Mesothelial cell of epicardium (in vitro differentiated cells): Measurements from ENCODE around the gene ZBTB34. TPM values are rescaled to one million over a fixed set of nuclear protein-coding genes. Genes with fewer than 3 reads are reported as not detected.
A peak's percentile ranks its signal among the peaks of the same experiment; 100 is the strongest.

Source experiments
- DNase-seq, 2 experiments: peaks; one replicate each; pipeline ENCODE4 v3.0.0; 2021; ENCODE audit warnings: low spot score in 2 of 2; ENCODE audit not compliant: unreplicated experiment in 2 of 2
- H3K27ac Mint-ChIP-seq: 2 replicates; pipeline ENCODE4 v1.8.0; 2021; ENCODE audit warnings: mixed read lengths
- H3K27me3 Mint-ChIP-seq: 2 replicates; pipeline ENCODE4 v1.8.0; 2021; ENCODE audit warnings: low read depth, mixed read lengths
- H3K36me3 Mint-ChIP-seq: 2 replicates; pipeline ENCODE4 v1.8.0; 2021; ENCODE audit warnings: mixed read lengths
- H3K4me1 Mint-ChIP-seq: 2 replicates; pipeline ENCODE4 v1.8.0; 2021; ENCODE audit warnings: mixed read lengths
- H3K4me3 Mint-ChIP-seq: 2 replicates; pipeline ENCODE4 v1.8.0; 2021; ENCODE audit warnings: mild to moderate bottlenecking, moderate library complexity, mixed read lengths
- H3K9me3 Mint-ChIP-seq: 2 replicates; pipeline ENCODE4 v1.8.0; 2021; ENCODE audit warnings: mixed read lengths
- total RNA-seq: library from RNA; stranded (reverse); gene quantifications from 3 replicates; pipeline ENCODE4 v1.2.1, GENCODE V29; 2021
- TF ChIP-seq, protein P1 (sequence below): fragments of 200-600 bp; sonication (generic); IDR thresholded peaks from one replicate; pipeline ENCODE4 v1.5.0; 2021; ENCODE audit warnings: antibody characterized with exemption; ENCODE audit not compliant: unreplicated experiment

ZBTB34 gene
- total RNA-seq, 1 donor from 2014 or later = 23.3 TPM

DNA sequence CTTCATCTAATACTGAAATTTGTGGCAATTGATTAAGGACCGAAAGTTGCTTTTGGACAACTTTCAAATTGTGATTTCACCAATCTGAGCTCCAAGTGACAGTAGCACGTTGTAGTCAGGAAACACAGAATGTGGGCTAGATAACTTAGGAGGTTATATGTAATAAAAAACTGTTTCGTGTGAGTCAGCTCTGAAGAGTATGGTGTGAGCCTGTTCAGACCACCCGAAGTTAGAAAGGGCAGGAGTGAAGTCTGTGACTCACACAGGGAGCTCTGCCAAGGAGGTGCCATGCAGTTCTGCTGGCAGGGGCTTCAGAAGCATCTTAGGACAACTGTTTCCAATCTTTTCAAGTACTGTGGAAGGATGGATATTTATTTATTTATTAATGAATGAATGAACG is 16.4 kb upstream of the ZBTB34 start:
- no peaks in the 10 kb centered on the region for H3K27me3 Mint-ChIP-seq
- H3K27ac Mint-ChIP-seq = peak overlapping the region; percentile 89
- H3K4me3 Mint-ChIP-seq = no peak overlapping the region
- peak in 1 of 2 experiments; percentile 22 for DNase-seq
- peaks cover 30% of the 10 kb centered on the region for H3K4me1 Mint-ChIP-seq
- no peaks in the 10 kb centered on the region for H3K9me3 Mint-ChIP-seq
- no peaks in the 10 kb centered on the region for H3K36me3 Mint-ChIP-seq
- TF ChIP-seq, protein P1, sequence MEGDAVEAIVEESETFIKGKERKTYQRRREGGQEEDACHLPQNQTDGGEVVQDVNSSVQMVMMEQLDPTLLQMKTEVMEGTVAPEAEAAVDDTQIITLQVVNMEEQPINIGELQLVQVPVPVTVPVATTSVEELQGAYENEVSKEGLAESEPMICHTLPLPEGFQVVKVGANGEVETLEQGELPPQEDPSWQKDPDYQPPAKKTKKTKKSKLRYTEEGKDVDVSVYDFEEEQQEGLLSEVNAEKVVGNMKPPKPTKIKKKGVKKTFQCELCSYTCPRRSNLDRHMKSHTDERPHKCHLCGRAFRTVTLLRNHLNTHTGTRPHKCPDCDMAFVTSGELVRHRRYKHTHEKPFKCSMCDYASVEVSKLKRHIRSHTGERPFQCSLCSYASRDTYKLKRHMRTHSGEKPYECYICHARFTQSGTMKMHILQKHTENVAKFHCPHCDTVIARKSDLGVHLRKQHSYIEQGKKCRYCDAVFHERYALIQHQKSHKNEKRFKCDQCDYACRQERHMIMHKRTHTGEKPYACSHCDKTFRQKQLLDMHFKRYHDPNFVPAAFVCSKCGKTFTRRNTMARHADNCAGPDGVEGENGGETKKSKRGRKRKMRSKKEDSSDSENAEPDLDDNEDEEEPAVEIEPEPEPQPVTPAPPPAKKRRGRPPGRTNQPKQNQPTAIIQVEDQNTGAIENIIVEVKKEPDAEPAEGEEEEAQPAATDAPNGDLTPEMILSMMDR = no peak

DNA sequence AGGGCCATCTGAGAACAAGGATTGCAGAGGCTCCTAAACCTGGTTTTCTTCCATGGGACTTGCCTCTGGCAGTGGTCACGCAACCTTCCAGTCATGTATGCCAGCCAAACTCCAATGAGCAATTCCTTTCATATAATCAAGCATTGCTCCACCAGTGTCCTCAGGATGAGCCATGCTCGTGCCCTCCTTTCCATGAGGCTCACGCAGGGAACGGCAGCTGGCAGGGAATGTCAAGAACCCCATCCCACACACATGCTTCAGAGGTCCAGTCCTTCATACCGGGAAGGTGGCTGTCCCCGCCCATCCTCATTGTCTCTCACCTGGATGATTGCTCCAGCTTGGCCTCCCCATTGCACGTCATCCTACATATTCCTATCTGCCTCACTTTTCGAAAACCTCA is 13.4 kb upstream of the ZBTB34 start:
- H3K4me3 Mint-ChIP-seq = no peak overlapping the region
- H3K27ac Mint-ChIP-seq = no peak overlapping the region
- TF ChIP-seq, protein P1 = no peak
- no peaks in the 10 kb centered on the region for H3K9me3 Mint-ChIP-seq
- DNase-seq = no peak
- peaks cover 21% of the 10 kb centered on the region for H3K4me1 Mint-ChIP-seq
- no peaks in the 10 kb centered on the region for H3K36me3 Mint-ChIP-seq
- no peaks in the 10 kb centered on the region for H3K27me3 Mint-ChIP-seq

DNA sequence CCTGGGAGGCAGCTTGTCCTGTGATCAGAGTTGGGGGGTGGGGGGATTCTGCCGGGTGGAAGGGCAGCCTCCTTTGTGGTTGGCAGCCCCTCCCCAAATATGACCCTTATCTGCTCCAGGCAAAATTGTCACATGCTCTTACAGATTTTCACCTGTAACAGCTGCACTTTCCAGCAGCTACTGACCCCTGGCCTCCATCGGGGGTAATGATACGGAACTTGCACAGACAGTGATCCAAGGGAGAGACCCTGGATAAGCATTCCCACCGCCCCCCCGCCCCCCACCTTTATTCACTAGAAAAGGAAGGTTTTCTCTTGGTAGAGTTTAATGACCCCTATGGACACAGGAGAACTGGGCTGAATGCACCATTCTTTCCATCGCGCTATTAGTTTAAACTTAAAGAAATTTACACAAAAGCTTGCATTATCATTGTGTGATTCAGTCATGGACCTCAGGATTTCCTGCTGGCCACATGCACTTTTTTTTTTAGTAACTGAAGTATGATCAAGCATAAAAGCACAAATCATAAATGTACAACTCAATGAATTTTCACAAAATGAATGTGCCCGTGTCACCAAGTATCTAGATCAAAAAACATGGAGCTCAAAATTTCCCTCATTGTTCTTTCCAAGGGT is 10.7 kb upstream of the ZBTB34 start:
- H3K27me3 Mint-ChIP-seq = no peaks in the 10 kb centered on the region
- DNase-seq = no peak
- peaks cover 11% of the 10 kb centered on the region for H3K4me1 Mint-ChIP-seq
- H3K36me3 Mint-ChIP-seq = no peaks in the 10 kb centered on the region
- no peaks in the 10 kb centered on the region for H3K9me3 Mint-ChIP-seq
- no peak overlapping the region for H3K27ac Mint-ChIP-seq
- TF ChIP-seq, protein P1 = no peak
- H3K4me3 Mint-ChIP-seq = no peak overlapping the region

DNA sequence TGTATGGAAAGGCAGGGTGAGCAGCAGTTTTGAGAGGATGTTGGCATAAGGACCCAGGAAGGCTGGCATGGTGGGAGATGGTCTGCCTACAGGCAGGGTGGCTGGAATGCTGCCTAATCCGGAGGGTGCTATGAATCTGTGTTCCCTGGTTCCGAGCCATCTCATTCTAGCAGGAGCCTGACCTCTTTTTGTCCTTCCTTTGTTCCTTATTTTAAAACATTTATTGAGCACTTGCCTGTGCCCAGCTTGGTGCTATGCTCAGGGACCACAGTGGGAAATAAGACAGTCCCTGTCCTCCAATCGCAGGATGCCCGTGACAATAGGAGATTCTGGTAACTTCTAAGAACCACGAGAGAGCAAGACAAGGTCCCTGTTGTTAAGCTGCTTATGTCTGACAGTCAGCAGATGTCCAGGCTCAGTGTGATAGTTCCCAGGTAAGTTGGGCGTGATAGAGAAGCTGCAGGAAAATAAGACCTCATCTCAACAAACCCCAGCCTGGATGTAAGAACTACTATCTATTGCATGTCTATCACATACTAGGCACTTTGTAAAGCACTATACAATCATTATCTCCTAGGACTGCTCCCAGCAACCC is 9.1 kb upstream of the ZBTB34 start:
- TF ChIP-seq, protein P1 = no peak
- no peak for DNase-seq
- H3K4me3 Mint-ChIP-seq = no peak overlapping the region
- peaks cover 6% of the 10 kb centered on the region for H3K27me3 Mint-ChIP-seq
- peaks cover 21% of the 10 kb centered on the region for H3K4me1 Mint-ChIP-seq
- no peaks in the 10 kb centered on the region for H3K36me3 Mint-ChIP-seq
- no peaks in the 10 kb centered on the region for H3K9me3 Mint-ChIP-seq
- no peak overlapping the region for H3K27ac Mint-ChIP-seq

DNA sequence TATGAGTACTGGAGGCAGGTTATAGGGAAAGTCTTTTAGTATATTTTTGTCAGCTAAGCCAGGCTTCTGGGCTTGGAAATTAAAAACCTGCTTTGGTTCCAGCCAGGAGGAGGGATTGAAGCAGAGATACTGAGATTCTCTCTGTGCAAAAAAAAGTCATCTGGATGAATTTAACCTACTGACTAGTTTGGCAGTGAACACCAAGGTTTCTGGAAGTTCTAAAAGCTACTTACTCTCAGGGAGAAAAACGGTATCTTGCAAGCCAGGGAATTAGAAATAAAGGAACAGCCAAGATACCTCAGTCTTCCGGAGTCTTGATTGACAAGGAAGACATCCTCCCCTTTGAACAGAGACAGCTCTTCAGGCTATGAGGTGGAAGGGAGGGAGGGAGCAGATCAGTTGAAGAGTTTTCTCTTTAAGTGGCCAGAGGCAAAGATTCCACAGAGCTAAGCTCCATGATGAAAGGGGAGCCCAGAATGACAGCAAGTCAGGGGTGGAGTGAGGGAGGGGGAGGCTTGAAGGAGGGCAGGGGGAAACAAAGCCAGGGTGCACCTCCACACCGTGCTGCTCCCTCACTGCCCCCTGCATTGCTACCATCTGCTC is 8.3 kb upstream of the ZBTB34 start:
- H3K36me3 Mint-ChIP-seq = no peaks in the 10 kb centered on the region
- DNase-seq = no peak
- TF ChIP-seq, protein P1 = no peak
- H3K9me3 Mint-ChIP-seq = no peaks in the 10 kb centered on the region
- H3K4me3 Mint-ChIP-seq = no peak overlapping the region
- H3K4me1 Mint-ChIP-seq = peaks cover 21% of the 10 kb centered on the region
- H3K27ac Mint-ChIP-seq = no peak overlapping the region
- H3K27me3 Mint-ChIP-seq = peaks cover 7% of the 10 kb centered on the region
